Measurements from ENCODE around the gene YJU2.

DNA sequence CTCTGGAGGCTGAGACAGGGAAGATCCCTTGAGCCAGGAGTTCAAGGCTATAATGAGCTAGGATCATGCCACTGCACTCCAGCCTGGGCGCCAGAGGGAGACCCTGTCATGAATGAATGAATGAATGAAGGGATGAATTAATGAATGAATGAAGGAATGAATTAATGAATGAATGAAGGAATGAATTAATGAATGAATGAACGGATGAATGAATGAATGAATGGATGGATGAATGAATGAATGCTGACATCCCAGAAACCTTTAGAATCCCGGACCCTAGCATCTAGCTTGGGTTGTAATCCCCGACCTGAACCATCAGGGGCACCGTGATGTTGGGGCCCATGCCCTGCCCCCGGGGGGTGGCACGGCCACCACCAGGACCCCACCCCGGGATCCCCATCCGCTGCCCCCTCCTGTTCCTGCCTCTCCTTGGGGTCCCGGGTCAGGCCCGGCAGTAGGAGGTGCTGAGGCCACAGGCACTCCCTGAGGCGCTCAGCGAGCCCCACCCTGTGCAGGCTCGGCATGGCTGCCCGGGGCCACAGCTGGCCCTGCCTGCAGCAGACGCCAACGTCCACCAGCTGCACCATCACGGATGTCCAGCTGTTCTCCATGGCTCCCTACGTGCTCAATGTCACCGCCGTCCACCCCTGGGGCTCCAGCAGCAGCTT lies 14.1 kb upstream of the YJU2 start:
- no peak for TF ChIP-seq POLR2AphosphoS5 (IDR thresholded peaks at IDR 0.05)
- TF ChIP-seq, protein P1, sequence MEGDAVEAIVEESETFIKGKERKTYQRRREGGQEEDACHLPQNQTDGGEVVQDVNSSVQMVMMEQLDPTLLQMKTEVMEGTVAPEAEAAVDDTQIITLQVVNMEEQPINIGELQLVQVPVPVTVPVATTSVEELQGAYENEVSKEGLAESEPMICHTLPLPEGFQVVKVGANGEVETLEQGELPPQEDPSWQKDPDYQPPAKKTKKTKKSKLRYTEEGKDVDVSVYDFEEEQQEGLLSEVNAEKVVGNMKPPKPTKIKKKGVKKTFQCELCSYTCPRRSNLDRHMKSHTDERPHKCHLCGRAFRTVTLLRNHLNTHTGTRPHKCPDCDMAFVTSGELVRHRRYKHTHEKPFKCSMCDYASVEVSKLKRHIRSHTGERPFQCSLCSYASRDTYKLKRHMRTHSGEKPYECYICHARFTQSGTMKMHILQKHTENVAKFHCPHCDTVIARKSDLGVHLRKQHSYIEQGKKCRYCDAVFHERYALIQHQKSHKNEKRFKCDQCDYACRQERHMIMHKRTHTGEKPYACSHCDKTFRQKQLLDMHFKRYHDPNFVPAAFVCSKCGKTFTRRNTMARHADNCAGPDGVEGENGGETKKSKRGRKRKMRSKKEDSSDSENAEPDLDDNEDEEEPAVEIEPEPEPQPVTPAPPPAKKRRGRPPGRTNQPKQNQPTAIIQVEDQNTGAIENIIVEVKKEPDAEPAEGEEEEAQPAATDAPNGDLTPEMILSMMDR (IDR thresholded peaks at IDR 0.05; ENCODE audit: poor library complexity, severe bottlenecking) = no peak
- TF ChIP-seq, protein P2, sequence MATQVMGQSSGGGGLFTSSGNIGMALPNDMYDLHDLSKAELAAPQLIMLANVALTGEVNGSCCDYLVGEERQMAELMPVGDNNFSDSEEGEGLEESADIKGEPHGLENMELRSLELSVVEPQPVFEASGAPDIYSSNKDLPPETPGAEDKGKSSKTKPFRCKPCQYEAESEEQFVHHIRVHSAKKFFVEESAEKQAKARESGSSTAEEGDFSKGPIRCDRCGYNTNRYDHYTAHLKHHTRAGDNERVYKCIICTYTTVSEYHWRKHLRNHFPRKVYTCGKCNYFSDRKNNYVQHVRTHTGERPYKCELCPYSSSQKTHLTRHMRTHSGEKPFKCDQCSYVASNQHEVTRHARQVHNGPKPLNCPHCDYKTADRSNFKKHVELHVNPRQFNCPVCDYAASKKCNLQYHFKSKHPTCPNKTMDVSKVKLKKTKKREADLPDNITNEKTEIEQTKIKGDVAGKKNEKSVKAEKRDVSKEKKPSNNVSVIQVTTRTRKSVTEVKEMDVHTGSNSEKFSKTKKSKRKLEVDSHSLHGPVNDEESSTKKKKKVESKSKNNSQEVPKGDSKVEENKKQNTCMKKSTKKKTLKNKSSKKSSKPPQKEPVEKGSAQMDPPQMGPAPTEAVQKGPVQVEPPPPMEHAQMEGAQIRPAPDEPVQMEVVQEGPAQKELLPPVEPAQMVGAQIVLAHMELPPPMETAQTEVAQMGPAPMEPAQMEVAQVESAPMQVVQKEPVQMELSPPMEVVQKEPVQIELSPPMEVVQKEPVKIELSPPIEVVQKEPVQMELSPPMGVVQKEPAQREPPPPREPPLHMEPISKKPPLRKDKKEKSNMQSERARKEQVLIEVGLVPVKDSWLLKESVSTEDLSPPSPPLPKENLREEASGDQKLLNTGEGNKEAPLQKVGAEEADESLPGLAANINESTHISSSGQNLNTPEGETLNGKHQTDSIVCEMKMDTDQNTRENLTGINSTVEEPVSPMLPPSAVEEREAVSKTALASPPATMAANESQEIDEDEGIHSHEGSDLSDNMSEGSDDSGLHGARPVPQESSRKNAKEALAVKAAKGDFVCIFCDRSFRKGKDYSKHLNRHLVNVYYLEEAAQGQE (IDR thresholded peaks at IDR 0.05; ENCODE audit: borderline replicate concordance) = no peak
- TF ChIP-seq RAD21 (conservative IDR thresholded peaks at IDR 0.05) = no peak
